GM18951 (cell line): ENCODE results near the gene HACD1.

ENCODE experiments used
- POLR2A ChIP-seq: IDR thresholded peaks from 4 replicates; pipeline ENCODE4 v1.6.1; 2011; ENCODE audit warnings: mild to moderate bottlenecking; ENCODE audit not compliant: insufficient read length, insufficient read depth; ENCODE audit errors: extremely low read depth
- in situ Hi-C: fragments of 300-500 bp; cut with MboI; formaldehyde crosslinking; loops from one replicate; pipeline ENCODE4 v1.12.0; 2022; ENCODE audit warnings: low sequenced_read_pairs, mixed read lengths, inconsistent platforms; ENCODE audit not compliant: unreplicated experiment

The HACD1 gene, protein sequence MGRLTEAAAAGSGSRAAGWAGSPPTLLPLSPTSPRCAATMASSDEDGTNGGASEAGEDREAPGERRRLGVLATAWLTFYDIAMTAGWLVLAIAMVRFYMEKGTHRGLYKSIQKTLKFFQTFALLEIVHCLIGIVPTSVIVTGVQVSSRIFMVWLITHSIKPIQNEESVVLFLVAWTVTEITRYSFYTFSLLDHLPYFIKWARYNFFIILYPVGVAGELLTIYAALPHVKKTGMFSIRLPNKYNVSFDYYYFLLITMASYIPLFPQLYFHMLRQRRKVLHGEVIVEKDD

GRCh38 chr10:17617031-17617911 lies at the start of gene HACD1:
HACD1 (minus strand) TSS chr10:17617374; CDS start chr10:17617339, 35 bp downstream.
- in situ Hi-C loops, result loop anchor here (25.0 kb wide), 1 partner anchor 495 kb away; no protein-coding TSS in a partner anchor
- TF ChIP-seq POLR2A, result peak; percentile 53

GRCh38 chr10:17665747-17666146 lies 48.6 kb upstream of the HACD1 start:
- TF ChIP-seq POLR2A, result no peak
- in situ Hi-C loops, result no loop called here

GRCh38 chr10:17663450-17663849 lies 46.3 kb upstream of the HACD1 start:
- TF ChIP-seq POLR2A, result no peak
- in situ Hi-C loops, result no loop called here

DNA sequence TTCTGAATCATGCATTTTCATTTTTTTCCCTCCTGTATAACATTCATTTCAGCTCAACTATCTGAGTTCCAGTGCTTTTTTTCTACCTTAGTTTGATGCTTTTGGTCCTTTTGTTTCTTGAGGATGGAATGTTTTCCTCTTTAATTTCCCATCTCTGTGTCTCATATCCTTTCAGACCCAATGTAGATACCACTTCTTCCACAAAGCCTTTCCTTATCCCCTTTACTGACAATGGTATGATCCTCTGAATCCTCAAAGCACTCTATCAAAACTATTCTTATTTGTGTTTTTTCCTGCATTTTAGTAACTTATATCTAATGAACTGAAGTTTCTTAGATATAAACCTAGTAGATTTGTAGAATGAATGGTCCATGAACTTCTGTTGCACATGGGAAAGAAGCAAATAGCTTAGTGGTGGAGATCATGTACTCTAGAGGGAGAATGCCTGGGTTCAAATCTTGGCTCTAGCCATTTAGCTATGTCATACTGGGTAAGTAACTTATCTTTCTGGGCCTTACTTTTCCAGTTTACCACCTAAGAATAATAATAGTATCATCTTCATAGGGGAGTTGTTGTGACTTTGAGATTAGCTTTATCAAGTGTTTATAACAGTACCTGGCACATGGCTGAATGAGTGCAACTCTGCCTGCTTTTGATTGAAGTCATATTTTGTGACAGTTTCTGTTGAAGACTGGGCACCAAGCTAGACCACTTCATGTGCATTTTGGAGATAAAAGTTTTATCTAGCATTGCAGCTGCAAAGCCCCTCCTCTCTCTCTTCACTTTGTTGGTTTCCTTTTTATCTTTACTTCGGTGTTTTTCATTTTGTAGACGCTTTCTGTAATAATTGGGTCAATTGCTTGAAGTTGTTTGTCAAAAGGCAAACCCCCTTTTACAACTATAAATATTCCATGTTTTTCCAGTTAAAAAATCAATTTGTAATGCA lies 45.3 kb upstream of the HACD1 start:
- in situ Hi-C loops, result no loop called here
- TF ChIP-seq POLR2A, result no peak

- TF ChIP-seq POLR2A, result no peak
- in situ Hi-C loops, result no loop called here
These were observed 44.3 kb upstream of the HACD1 start for GRCh38 chr10:17661510-17661909.

- no peak for TF ChIP-seq POLR2A
- in situ Hi-C loops, result no loop called here
These were observed 43.7 kb upstream of the HACD1 start for GRCh38 chr10:17660921-17661320.

GRCh38 chr10:17659365-17659764 lies 42.2 kb upstream of the HACD1 start:
- in situ Hi-C loops, result no loop called here
- TF ChIP-seq POLR2A, result no peak

- no peak for TF ChIP-seq POLR2A
- in situ Hi-C loops, result no loop called here
These were observed 39.9 kb upstream of the HACD1 start for GRCh38 chr10:17657103-17657500.

DNA sequence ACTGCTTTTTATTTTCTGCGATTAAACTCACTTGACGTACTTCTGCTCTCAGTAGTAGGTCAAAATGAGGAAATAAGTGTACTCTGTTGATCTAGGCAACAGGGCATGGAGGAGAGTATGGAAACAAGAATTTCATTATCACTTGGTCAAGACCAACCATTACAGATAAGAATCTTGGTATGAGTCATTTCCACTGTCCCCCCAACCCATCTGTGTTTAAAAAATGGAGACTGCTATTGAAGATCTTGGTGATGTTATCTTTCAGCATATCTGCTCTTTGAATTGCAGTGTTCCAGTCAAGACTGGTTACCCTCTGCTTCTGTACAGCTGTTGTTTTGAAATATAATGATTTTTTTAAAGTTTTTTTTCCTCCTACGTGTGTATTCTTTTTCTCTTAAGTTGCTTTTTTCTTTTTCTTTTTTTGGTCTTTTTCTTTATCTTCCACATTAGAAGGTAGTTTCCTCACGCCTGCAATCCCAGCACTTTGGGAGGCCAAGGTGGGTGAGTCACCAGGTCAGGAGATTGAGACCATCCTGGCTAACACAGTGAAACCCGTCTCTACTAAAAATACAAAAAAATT lies 38.5 kb upstream of the HACD1 start:
- in situ Hi-C loops, result no loop called here
- TF ChIP-seq POLR2A, result no peak

DNA sequence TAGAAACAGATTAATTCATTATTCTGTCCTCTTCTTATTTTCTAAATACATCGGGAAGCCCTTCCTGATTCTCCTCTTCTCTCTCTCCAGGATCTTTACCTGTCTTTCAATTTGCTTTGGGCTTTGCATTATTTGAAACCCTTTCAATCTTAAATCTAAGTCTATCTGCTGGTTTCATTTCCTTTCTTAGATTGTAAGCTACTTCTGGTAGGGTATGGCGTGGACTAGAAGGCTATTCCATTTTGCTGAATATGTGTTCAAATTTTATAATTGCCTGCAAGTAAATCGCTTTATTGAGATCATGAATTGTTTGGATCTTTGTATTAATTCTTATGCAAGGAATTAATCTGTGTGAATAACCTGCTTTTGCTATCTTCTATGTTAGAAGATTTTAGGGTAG lies 37.8 kb upstream of the HACD1 start:
- in situ Hi-C loops, result no loop called here
- no peak for TF ChIP-seq POLR2A

GRCh38 chr10:17652585-17652984 lies 35.4 kb upstream of the HACD1 start:
- in situ Hi-C loops, result no loop called here
- TF ChIP-seq POLR2A, result no peak

DNA sequence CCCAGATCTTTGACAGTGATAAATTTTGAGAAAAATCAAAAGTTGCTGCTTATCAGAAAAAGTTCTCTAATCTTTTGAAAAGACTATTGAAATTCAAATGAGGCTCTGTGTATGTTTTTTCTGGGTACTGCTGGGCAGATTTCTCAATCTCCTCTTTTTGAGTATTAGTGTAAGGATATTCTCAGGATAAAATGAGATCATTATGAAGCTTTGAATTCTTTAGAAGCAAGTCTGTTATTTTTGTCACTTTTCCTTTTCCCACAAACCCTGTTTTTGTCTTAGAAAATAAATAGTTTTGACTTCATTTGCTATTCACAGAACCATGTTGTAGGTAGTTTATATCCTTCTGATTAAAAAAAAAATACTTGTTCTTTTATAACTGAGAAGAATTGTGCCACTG lies 34.7 kb upstream of the HACD1 start:
- TF ChIP-seq POLR2A, result no peak
- in situ Hi-C loops, result no loop called here

DNA sequence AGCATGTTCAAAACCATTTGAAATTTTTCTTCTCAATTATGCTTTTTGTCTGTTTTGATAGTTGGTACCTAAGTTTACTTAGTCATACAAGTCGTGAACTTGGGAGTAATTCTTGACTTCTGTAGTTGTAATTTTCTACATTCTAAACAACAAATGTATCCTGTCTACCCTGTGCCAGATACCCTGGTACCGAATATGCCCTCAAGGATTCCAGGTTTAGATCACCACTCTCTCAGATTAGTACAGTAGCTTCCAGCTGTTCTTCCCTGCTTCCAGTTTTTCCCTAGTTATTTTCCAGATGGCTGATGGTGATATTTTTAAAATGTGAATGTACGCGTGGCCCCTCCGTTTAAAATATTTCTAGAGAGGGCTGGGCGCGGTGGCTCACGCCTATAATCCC lies 33.2 kb upstream of the HACD1 start:
- in situ Hi-C loops, result no loop called here

GRCh38 chr10:17649836-17650235 lies 32.7 kb upstream of the HACD1 start:
- in situ Hi-C loops, result no loop called here
- no peak for TF ChIP-seq POLR2A

More for the DNA sequence above, 33.2 kb upstream of the HACD1 start:
- no peak for TF ChIP-seq POLR2A
